HPDE6-E6E7 (cell line): ENCODE results near the gene MPP4.

ENCODE experiments used
- DNase-seq: peaks from one replicate; pipeline ENCODE4 v3.0.0; 2011; ENCODE audit warnings: missing footprints; ENCODE audit errors: extremely low spot score

MPP4 gene, protein sequence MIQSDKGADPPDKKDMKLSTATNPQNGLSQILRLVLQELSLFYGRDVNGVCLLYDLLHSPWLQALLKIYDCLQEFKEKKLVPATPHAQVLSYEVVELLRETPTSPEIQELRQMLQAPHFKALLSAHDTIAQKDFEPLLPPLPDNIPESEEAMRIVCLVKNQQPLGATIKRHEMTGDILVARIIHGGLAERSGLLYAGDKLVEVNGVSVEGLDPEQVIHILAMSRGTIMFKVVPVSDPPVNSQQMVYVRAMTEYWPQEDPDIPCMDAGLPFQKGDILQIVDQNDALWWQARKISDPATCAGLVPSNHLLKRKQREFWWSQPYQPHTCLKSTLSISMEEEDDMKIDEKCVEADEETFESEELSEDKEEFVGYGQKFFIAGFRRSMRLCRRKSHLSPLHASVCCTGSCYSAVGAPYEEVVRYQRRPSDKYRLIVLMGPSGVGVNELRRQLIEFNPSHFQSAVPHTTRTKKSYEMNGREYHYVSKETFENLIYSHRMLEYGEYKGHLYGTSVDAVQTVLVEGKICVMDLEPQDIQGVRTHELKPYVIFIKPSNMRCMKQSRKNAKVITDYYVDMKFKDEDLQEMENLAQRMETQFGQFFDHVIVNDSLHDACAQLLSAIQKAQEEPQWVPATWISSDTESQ

GRCh38 chr2:201698588-201699226 is at the start of gene MPP4:
MPP4 (minus strand) TSS chr2:201698644; CDS start chr2:201693954, 4,690 bp downstream.
- DNase-seq: no peak

DNA sequence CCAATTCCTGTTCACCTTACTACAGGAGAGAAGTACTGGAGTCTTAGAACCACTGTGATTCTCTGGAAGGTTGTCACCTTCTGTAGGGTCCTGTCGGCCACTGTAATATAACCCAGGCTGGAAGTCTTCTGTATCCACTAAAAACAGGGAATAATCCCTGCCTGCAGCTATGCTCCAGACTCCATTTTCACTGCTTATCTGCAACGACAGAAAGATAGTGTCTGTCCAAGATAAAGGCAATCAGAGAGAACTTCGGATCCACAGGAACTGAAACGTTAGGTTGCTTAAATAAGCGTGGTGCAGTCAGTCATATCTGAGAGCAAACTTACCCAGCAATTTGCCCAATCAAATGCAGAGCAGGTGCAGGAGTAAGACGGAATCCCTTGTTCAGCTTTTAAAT is 48.1 kb upstream of the MPP4 start:
- no peak for DNase-seq

DNA sequence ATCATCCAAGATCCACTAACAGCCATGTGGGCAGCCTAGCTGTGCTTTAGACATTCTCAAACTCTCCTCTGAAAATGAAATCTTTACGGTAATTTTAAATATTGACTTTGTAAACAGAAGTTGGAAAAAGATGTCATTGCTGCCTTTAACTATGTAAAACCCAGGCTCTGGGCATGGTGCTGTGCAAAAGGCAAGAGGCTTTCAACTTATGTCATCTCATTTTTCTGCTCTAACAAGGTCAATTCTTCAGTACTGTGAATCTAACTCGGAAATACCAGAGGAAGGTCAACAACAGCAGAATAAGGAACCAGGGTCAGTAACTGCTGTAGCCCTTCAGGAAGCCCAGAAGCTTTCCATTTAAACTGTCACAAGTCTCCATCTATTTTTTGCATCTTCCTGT is 37.0 kb upstream of the MPP4 start:
- no peak for DNase-seq

DNA sequence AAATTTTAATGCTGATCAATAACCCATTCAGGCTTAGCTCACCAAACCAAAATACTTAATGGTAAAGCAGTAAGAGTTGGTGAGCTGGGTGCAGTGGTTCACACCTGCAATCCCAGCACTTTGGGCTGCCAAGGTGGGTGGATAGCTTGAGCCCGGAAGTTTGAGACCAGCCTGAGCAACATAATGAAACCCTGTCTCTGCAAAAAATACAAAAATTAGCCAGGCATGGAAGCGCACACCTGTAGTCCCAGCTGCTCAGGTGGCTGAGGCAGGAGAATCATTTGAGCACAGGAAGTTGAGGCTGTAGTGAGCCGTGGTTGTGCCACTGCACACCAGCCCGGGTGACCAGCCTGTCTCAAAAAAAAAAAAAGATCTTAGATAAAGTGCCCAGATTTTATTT is 35.7 kb upstream of the MPP4 start:
- DNase-seq: no peak

- peak; percentile 13 for DNase-seq
Measured at GRCh38 chr2:201733544-201733943, 35.1 kb upstream of the MPP4 start.

- DNase-seq: no peak
Measured at GRCh38 chr2:201730651-201731285, 32.3 kb upstream of the MPP4 start.

- no peak for DNase-seq
Measured at GRCh38 chr2:201715459-201715858, 17.0 kb upstream of the MPP4 start.

DNA sequence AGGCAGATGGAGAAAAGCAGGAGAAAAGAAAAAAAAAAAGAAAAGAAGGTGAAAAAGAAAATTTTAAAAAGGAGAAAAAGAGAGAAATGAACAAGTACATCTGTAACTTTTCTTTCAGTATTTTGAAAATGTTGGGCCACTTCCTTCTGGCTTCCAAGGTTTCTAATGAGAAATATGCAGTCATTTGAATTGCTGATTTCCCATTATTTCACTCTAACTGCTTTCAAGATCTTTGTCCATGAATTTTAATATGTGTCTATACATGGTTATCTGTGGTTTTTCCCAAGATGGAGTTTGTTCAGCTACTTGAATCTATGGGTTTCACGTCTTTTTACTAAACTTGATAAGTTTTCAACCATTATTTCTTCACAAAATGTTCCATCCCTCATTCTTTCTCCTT is 14.3 kb upstream of the MPP4 start:
- DNase-seq: no peak

DNA sequence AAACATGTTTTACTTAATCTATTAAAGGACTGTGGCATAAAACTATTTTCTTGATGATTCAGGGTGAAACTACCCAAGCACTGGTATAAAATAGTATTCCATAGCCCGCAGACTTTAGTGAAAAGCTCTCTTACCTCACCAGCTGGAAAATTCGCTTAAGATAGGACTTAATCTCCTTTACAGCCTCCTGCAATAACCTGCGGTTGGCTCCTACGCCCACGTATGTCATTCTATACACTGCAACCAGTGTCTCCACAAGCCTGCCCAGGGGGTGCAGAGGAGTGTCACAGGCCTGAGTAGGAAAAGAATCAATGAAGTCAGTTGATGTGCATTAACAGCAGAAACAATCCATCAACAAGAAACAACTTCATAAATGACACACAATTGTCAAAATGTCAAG is 11.3 kb upstream of the MPP4 start:
- no peak for DNase-seq

- no peak for DNase-seq
Measured at GRCh38 chr2:201709049-201709448, 10.6 kb upstream of the MPP4 start.

- DNase-seq: no peak
Measured at GRCh38 chr2:201707753-201708152, 9.3 kb upstream of the MPP4 start.

GRCh38 chr2:201707142-201707541 is 8.7 kb upstream of the MPP4 start:
- DNase-seq: no peak

GRCh38 chr2:201704536-201704935 is 6.1 kb upstream of the MPP4 start:
- DNase-seq: no peak

DNA sequence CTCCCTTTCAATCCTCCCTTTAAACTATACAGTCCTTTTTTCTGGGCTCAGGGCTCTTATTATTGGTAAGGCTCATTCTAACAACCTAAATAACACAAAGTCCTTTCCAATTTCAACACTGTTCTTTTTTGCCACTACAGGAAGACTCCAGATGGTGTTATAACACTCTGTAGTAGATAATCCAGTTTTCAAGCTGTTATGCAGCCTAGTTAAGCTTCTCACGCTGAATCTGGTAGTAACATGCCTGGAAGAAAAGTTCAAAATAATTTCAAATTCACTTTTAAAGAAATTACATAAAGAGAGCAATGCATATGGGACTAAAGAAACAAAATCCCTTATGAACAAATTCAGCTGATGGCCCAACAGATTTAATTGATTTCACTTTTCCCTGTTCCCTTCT is 3.2 kb upstream of the MPP4 start:
- no peak for DNase-seq

DNA sequence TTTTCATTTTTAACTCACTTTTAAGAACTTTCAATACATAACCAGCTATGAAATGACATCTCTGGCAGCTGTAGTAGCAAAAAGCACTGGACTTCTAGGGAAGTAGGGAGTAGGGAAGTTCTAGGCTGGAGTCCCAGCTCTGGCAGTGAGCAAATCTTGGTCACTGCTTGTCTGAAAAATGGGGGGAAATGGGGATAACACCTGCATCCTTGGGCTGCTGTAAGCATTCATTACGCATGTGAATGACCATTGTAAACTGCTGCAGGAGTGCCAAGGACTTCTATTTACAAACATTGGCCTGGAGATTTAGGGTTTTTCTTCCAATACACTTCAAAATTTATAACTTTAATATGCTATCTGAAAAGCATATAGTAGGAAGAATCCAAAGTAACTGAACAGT is 972 bp upstream of the MPP4 start:
- no peak for DNase-seq

DNA sequence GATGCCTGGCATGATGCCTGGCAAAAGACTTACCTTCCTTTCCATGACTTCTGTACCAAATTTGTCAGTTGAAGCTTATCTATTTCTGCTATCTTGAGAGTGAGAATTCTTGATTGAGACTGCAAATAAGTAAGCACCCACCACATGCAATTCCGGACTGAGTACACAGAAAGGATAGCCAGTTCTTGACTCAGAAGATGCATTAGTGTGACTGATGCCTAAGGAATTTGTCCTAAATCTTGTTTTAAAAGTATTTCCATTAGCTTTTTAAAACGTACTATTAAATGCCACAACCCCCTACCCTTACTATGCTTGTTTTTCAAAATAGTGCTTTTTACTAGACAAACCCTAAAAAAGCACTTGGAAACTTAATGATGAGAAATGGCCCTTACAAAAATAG is 545 bp downstream of the MPP4 start:
- DNase-seq: no peak

DNA sequence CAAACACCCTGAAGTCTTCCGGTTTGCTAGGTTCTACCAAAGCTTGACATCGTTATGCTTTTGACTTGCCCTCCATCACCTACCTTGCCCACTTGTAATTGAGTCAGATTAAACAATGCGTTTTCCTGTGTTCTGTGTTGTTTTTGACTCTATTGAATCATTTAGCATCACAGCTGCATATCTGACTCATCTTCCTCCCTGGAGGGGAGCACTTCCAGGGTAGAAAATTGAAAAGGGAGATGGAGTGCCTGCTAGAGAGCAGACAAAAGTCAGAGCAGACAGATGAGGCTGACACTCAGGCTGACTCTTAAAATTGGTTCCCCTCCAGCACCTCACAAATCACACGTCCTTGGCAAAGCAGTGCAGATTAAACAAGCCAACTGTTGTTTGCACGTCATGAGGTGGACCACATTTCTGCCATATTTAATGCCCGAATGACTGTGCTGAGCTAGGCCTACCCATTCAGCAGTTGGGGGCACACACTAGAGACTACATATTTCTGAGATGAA is 2.2 kb downstream of the MPP4 start:
- no peak for DNase-seq

GRCh38 chr2:201685156-201685555 is 13.3 kb downstream of the MPP4 start:
- DNase-seq: no peak

GRCh38 chr2:201680743-201681142 is 17.7 kb downstream of the MPP4 start:
- peak; percentile 52 for DNase-seq

DNA sequence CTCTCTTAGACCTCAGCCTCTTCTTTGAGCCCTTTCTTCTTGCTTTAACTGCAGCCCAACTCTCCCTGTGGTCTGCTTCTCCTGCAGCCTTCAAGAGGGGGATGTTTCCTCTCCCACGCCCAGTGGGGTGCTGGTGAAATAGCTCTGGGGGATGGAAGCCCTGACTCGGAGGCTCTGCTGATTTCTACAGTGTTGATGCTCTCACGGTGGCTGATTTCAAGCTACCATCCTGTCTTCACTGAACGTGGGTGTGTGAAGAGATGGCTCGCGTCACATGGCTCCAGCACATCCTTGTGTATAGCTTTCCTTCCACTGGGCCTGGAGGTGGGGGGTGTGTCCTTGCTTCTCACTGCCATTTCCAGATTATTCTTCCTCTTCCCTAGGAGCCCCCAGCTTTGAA is 20.0 kb downstream of the MPP4 start:
- no peak for DNase-seq

DNA sequence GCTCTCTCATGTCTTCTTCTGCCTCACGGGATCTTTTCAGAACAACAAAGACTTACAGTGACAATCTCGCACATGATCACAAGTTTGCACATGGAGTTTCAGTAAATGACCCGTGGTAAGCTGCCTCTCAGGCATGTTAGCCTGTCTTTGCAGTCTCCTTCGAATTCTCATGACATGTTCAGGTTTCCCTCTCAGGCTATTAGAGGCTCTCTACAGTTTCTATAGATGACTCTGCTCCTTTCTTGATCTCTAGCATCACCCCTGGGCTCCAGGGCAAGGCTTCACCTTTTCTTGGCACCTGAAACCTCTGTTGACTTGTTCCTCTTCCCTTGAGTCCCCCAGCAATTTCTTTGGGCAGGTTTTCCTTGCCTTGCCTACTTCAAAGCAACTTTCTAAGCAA is 23.0 kb downstream of the MPP4 start:
- DNase-seq: no peak

DNA sequence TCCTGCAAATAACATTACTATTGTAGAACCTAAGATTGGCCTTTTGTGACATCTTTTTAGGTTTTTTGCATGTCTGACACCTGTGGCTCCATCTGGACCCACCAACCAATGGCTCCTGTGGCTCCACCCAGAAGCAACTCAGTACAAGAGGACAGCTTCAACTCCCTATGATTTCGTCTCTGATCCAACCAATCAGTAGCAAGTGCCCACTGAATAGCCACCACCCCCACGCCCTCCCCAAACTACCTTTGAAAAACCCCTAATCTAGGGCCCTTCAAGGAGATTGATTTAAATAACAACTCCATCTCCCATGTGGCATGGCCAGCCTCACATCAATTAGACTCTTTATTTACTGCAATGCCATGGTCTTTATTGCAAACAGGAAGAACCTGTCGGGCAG is 23.6 kb downstream of the MPP4 start:
- no peak for DNase-seq
